B cell (primary cell): ENCODE results near the gene RGS1. TPM values are rescaled to one million over a fixed set of nuclear protein-coding genes. Genes with fewer than 3 reads are reported as not detected.

Experiments used
- ATAC-seq: fragments of 200-7000 bp; cut with Tn5 transposase; one replicate; pipeline ENCODE4 v1.10.0; 2021; ENCODE audit warnings: low read depth, mild to moderate bottlenecking, moderate number of reproducible peaks, moderate library complexity
- CTCF ChIA-PET: fragments of 350-600 bp; sonication (Branson Sonifier 250); formaldehyde crosslinking; loops from one replicate; lab custom pipeline; 2021; ENCODE audit warnings: antibody characterized with exemption, inconsistent platforms; lab: Charles Lee
- POLR2A ChIA-PET: fragments of 350-600 bp; sonication (Branson Sonifier 250); formaldehyde crosslinking; loops from one replicate; lab custom pipeline; 2021; ENCODE audit warnings: antibody characterized with exemption; lab: Charles Lee
- DNase-seq: peaks from one replicate; pipeline ENCODE4 v3.0.0; 2013
- H2AFZ ChIP-seq: 2 replicates; pipeline ENCODE4 v1.6.1; 2012; ENCODE audit warnings: mild to moderate bottlenecking, low read depth, low read length; ENCODE audit not compliant: insufficient read depth, poor library complexity, severe bottlenecking
- H3K27ac ChIP-seq, 2 donors: 1 replicate in 1 of 2; 2 replicates in 1 of 2; pipeline ENCODE4 v1.5.1; 2012 to 2013; ENCODE audit warnings: low read length in 2 of 2, mild to moderate bottlenecking in 2 of 2, moderate library complexity in 1 of 2
- H3K27me3 ChIP-seq, 4 experiments: fragments of 200-600 bp in 1 of 4; sonication (generic) in 1 of 4; replicated peaks in 1 of 4; 1 replicate in 2 of 4; 2 replicates in 2 of 4; pipeline versions ENCODE4 v1.6.1 to v1.7.0; 2013 to 2016; ENCODE audit warnings: low read length in 3 of 4, mild to moderate bottlenecking in 2 of 4, mixed read lengths in 1 of 4, moderate library complexity in 1 of 4; ENCODE audit not compliant: insufficient read depth in 4 of 4, control insufficient read depth in 3 of 4; ENCODE audit errors: control extremely low read depth in 1 of 4
- H3K36me3 ChIP-seq, 2 experiments: replicated peaks in 1 of 2; 1 replicate in 1 of 2; 2 replicates in 1 of 2; pipeline versions ENCODE4 v1.6.1 to v1.7.1; 2013; ENCODE audit warnings: low read length in 1 of 2; ENCODE audit not compliant: insufficient read depth in 2 of 2, control insufficient read depth in 1 of 2; ENCODE audit errors: control extremely low read depth in 1 of 2, extremely low read depth in 1 of 2
- H3K4me1 ChIP-seq, 2 donors: fragments of 200-600 bp in 1 of 2; sonication (generic) in 1 of 2; 1 replicate in 1 of 2; 2 replicates in 1 of 2; pipeline versions ENCODE4 v1.5.1 to v1.6.1; 2013 to 2017; ENCODE audit warnings: low read length in 2 of 2; ENCODE audit not compliant: control insufficient read depth in 2 of 2, insufficient read depth in 2 of 2
- H3K4me2 ChIP-seq: replicated peaks from 2 replicates; pipeline ENCODE3; 2012; ENCODE audit warnings: mild to moderate bottlenecking, low read depth, low read length; ENCODE audit not compliant: poor library complexity, severe bottlenecking
- H3K4me3 ChIP-seq, 5 experiments: fragments of 200-600 bp in 1 of 5; sonication (generic) in 1 of 5; 1 replicate in 3 of 5; 2 replicates in 2 of 5; pipeline versions ENCODE4 v1.5.1 to v1.7.0; 2011 to 2016; ENCODE audit warnings: low read length in 4 of 5, mild to moderate bottlenecking in 4 of 5, low read depth in 2 of 5, control low read depth in 1 of 5, moderate library complexity in 1 of 5; ENCODE audit not compliant: insufficient read depth in 1 of 5; ENCODE audit errors: control extremely low read depth in 1 of 5, extremely low read depth in 1 of 5
- H3K79me2 ChIP-seq: fragments of 200-600 bp; sonication (generic); one replicate; pipeline ENCODE4 v1.6.0; 2016; ENCODE audit warnings: low read length; ENCODE audit not compliant: control insufficient read depth, insufficient read depth
- H3K9ac ChIP-seq: fragments of 200-600 bp; sonication (generic); 2 replicates; pipeline ENCODE4 v1.6.1; 2017; ENCODE audit warnings: mild to moderate bottlenecking, low read length, moderate library complexity
- H3K9me3 ChIP-seq, 3 donors: one replicate each; pipeline versions ENCODE4 v1.6.1 to v1.7.1; 2013; ENCODE audit warnings: low read length in 2 of 3; ENCODE audit not compliant: control insufficient read depth in 2 of 3, insufficient read depth in 1 of 3; ENCODE audit errors: control extremely low read depth in 1 of 3
- H4K20me1 ChIP-seq: 2 replicates; pipeline ENCODE4 v1.6.0; 2012; ENCODE audit warnings: mild to moderate bottlenecking, low read length; ENCODE audit not compliant: insufficient read depth, control insufficient read depth, poor library complexity, severe bottlenecking
- H3K27ac Mint-ChIP-seq: one replicate; pipeline ENCODE4 v1.8.0; 2021; ENCODE audit warnings: mixed read lengths
- H3K27me3 Mint-ChIP-seq: one replicate; pipeline ENCODE4 v1.8.0; 2021; ENCODE audit warnings: mixed read lengths
- H3K4me1 Mint-ChIP-seq: one replicate; pipeline ENCODE4 v1.8.0; 2021; ENCODE audit warnings: mixed read lengths
- H3K4me3 Mint-ChIP-seq: one replicate; pipeline ENCODE4 v1.8.0; 2021; ENCODE audit warnings: mixed read lengths
- H3K9me3 Mint-ChIP-seq: one replicate; pipeline ENCODE4 v1.8.0; 2022; ENCODE audit warnings: mixed read lengths; ENCODE audit not compliant: insufficient read depth
- EZH2 ChIP-seq: IDR thresholded peaks from 2 replicates; pipeline ENCODE4 v1.6.1; 2012; ENCODE audit warnings: borderline replicate concordance, low read depth, mild to moderate bottlenecking, moderate library complexity, low read length; ENCODE audit not compliant: insufficient read depth, poor library complexity, severe bottlenecking
- WGBS: methylation state at CpG from one replicate; pipeline ENCODE4 v1.1.5; 2013; ENCODE audit warnings: missing lambda C conversion rate; ENCODE audit not compliant: insufficient coverage; 5-methylcytosine and 5-hydroxymethylcytosine counted together
- intact Hi-C: fragments of 100-400 bp; cut with micrococcal nuclease; formaldehyde crosslinking; loops from one replicate; pipeline ENCODE4 v1.10.0; 2022
- polyA plus RNA-seq: library from polyadenylated mRNA; depleted of rRNA; stranded (reverse); fragments of >200 nt; gene quantifications from 2 replicates; pipeline ENCODE4 v1.2.3, GENCODE V29; 2012
- total RNA-seq, 2 donors: library from RNA; stranded (reverse); fragments of 120-200 nt in 1 of 2; gene quantifications; 1 replicate in 1 of 2; 2 replicates in 1 of 2; pipeline versions ENCODE4 v1.2.3 to v1.2.4, GENCODE V29; 2013 to 2022
- TF ChIP-seq, protein P1 (sequence below): fragments of 200-600 bp; IDR thresholded peaks from one replicate; pipeline ENCODE4 v1.8.0; 2022; ENCODE audit warnings: antibody characterized with exemption, mild to moderate bottlenecking

The RGS1 gene
- total and polyA plus RNA-seq, 2 donors (not counting 1 experiment from before 2014, with no cell fraction given), result 154 to 180 TPM

- Histone ChIP-seq H3K4me3 (no peak overlapping the region), H3K4me2 (no peak overlapping the region), H3K9ac (no peak overlapping the region), H3K4me1 (peaks cover 12% of the 10 kb centered on the region in 2 donors), H3K36me3 (no peaks in the 10 kb centered on the region), H3K27me3 (peaks cover 0 to 4% (median 0%) of the 10 kb centered on the region in 4 experiments), H3K9me3 (no peaks in the 10 kb centered on the region), H3K27ac (no peak overlapping the region), H2AFZ (no peak overlapping the region), H4K20me1 (no peaks in the 10 kb centered on the region), H3K79me2 (no peaks in the 10 kb centered on the region)
- ChIA-PET CTCF (interaction anchor here (0.8 to 1.7 kb wide), 8 partner anchors 8 to 260 kb away, joined by 3 to 6 read pairs (median 4); no protein-coding TSS in a partner anchor), POLR2A (no interaction called here)
- DNase-seq (no peak), ATAC-seq (no peak)
- peak overlapping the region; percentile 39 for H3K4me3 Mint-ChIP-seq
- peak overlapping the region; percentile 26 for H3K27ac Mint-ChIP-seq
- H3K4me1 Mint-ChIP-seq, result peaks cover 32% of the 10 kb centered on the region
- peaks cover 13% of the 10 kb centered on the region for H3K27me3 Mint-ChIP-seq
- TF ChIP-seq, protein P1, sequence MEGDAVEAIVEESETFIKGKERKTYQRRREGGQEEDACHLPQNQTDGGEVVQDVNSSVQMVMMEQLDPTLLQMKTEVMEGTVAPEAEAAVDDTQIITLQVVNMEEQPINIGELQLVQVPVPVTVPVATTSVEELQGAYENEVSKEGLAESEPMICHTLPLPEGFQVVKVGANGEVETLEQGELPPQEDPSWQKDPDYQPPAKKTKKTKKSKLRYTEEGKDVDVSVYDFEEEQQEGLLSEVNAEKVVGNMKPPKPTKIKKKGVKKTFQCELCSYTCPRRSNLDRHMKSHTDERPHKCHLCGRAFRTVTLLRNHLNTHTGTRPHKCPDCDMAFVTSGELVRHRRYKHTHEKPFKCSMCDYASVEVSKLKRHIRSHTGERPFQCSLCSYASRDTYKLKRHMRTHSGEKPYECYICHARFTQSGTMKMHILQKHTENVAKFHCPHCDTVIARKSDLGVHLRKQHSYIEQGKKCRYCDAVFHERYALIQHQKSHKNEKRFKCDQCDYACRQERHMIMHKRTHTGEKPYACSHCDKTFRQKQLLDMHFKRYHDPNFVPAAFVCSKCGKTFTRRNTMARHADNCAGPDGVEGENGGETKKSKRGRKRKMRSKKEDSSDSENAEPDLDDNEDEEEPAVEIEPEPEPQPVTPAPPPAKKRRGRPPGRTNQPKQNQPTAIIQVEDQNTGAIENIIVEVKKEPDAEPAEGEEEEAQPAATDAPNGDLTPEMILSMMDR, result no peak
- TF ChIP-seq EZH2, result no peak
- WGBS, result 84% methylated on average over 4 of the region's 7 CpGs
- H3K9me3 Mint-ChIP-seq, result no peaks in the 10 kb centered on the region
- intact Hi-C loops, result no loop called here
Observed at GRCh38 chr1:192546596-192547190, 28.9 kb upstream of the RGS1 start.

- POLR2A ChIA-PET, result no interaction called here
- peaks cover 32% of the 10 kb centered on the region for H3K4me1 Mint-ChIP-seq
- no peak overlapping the region for H3K4me2 ChIP-seq
- peaks cover 0 to 4% (median 2%) of the 10 kb centered on the region in 4 experiments for H3K27me3 ChIP-seq
- H3K27ac Mint-ChIP-seq, result no peak overlapping the region
- H3K9me3 Mint-ChIP-seq, result no peaks in the 10 kb centered on the region
- no peak overlapping the region for H3K9ac ChIP-seq
- CTCF ChIA-PET, result interaction anchor here (0.8 kb wide), 1 partner anchor 20 kb away, joined by 3 read pairs; no protein-coding TSS in a partner anchor
- intact Hi-C loops, result no loop called here
- H3K27me3 Mint-ChIP-seq, result peaks cover 13% of the 10 kb centered on the region
- H4K20me1 ChIP-seq, result no peaks in the 10 kb centered on the region
- no peaks in the 10 kb centered on the region for H3K9me3 ChIP-seq
- H3K79me2 ChIP-seq, result no peaks in the 10 kb centered on the region
- DNase-seq (no peak), ATAC-seq (no peak)
- WGBS, result 100% methylated on average over 2 of the region's 2 CpGs
- no peaks in the 10 kb centered on the region for H3K36me3 ChIP-seq
- H3K4me3 ChIP-seq, result no peak overlapping the region
- TF ChIP-seq, protein P1, result no peak
- no peak for TF ChIP-seq EZH2
- H3K4me1 ChIP-seq, result peaks cover 12% of the 10 kb centered on the region in 2 donors
- no peak overlapping the region for H3K4me3 Mint-ChIP-seq
- H2AFZ ChIP-seq, result no peak overlapping the region
- H3K27ac ChIP-seq, result no peak overlapping the region
Observed at GRCh38 chr1:192547501-192547900, 28.1 kb upstream of the RGS1 start.
